WI38 (cell line): ENCODE results near the gene TRIO.

ENCODE experiments used
- H3K4me3 ChIP-seq: 2 replicates; pipeline ENCODE4 v1.5.1; 2011; ENCODE audit warnings: low read depth, mild to moderate bottlenecking, control low read depth, low read length
- TF ChIP-seq, protein P1 (sequence below): IDR thresholded peaks from 2 replicates; pipeline ENCODE4 v1.5.1; 2012; ENCODE audit warnings: low read depth, mild to moderate bottlenecking, control low read depth, low read length

Gene TRIO

DNA sequence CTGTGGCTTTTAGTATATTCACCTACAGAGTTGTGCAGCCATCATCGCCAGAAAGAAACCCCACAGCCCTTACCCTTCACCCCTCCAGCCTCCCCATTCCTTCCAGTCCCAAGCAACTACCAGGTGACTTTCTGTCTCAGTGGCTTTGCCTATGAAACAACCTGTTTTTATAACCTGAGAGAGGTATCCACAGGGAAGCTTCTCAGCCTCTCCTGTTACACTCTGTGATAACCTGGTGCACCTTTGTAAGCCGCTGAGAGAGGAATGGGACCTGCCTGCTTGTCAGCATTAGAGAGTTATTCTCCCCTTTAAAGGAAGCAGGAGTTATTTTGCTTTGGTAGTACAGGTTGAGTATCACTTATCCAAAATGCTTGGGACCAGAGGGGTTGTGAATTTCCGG is 93.6 kb downstream of the TRIO start:
- TF ChIP-seq, protein P1, sequence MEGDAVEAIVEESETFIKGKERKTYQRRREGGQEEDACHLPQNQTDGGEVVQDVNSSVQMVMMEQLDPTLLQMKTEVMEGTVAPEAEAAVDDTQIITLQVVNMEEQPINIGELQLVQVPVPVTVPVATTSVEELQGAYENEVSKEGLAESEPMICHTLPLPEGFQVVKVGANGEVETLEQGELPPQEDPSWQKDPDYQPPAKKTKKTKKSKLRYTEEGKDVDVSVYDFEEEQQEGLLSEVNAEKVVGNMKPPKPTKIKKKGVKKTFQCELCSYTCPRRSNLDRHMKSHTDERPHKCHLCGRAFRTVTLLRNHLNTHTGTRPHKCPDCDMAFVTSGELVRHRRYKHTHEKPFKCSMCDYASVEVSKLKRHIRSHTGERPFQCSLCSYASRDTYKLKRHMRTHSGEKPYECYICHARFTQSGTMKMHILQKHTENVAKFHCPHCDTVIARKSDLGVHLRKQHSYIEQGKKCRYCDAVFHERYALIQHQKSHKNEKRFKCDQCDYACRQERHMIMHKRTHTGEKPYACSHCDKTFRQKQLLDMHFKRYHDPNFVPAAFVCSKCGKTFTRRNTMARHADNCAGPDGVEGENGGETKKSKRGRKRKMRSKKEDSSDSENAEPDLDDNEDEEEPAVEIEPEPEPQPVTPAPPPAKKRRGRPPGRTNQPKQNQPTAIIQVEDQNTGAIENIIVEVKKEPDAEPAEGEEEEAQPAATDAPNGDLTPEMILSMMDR: no peak
- H3K4me3 ChIP-seq: no peak overlapping the region

DNA sequence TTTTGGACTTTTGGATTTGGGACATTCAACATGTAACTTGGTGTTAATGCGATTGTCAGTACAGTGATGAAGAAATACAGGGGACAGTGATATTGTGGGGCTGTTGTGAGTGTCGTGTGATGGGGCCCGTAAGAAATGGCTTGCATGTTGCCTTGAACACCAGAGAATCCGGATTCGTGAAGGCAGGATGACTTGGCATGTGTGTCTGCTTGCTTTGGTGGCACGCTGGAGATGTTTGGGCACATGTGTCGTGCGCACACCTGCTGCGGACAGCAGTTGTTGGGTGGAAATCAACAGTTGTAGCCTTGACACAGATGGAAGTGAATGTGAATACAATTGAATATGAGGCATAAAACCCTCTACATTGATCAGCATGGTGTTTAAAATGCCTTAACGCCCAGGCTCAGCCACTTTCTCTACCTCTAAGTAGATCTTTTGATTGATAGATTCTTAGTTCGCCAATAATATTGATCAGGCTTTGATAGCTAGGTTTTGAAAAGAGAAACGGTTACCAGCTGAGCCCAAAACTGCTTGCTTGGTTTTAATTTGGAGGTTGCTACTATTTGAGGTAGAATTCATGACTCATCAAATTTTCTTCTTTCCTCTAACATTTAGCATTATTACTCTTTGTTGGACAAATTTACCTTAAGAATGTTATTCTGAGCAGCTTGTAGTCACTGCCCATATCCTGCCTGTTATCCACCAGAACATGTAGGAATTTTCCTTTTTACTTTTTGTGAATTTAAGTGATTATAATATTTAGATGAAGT is 94.4 kb downstream of the TRIO start:
- TF ChIP-seq, protein P1: no peak
- H3K4me3 ChIP-seq: no peak overlapping the region

DNA sequence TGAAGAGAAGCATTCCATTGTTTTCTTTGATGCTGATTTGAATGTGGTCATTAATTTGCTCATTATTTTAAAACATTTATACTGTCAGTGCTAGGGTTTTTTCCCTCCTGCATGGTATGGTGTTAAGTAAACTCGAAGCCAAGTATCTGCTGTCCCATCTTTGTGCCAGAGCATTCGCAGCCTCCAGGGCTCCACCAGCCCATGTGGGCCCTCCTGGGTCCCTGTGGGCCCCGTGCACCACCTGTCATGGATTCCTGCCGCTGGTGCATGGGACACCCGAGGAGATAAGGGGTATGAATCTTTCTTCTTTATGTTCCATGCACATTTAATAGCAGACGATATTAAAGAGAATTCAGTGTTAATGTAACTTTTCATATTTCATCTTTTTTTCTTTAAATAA is 95.1 kb downstream of the TRIO start:
- H3K4me3 ChIP-seq: no peak overlapping the region
- TF ChIP-seq, protein P1: no peak

DNA sequence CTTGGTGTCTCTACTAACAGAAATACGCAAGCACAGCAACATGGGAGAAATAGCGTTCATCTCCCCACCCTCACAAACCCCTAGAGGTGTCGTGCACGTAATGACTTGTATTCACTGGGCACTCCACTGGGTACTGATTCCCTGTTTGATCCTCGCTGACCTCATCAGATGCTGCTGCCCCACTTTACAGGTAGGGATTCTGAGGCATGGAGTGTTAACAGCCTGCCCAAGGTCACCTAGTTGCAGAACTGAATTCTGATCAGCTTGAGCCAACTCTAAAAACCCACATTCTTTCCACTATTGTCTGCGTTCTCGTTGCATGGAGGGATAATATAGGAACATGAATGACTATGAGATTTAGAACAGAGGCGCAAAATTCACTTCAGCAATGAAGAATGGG is 96.3 kb downstream of the TRIO start:
- H3K4me3 ChIP-seq: no peak overlapping the region
- TF ChIP-seq, protein P1: no peak

DNA sequence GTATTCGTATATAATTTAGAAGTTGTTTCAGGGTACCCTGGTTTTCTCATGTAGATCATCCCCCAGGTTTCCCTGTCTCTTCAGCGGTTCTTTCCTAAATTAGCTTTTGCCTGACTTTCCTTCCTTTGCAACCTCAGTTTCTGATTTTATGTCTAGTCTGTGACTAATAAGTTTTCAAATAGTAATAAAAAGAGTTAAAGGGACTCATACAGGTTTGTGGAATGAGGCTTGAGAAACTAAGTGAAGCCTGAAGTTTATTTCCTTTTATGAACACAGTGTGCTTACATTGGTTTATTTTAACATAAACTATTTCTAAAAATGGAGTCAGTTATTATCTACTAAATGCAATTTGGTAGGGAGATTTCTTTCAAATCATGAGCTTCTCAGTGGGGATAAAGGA is 96.8 kb downstream of the TRIO start:
- no peak overlapping the region for H3K4me3 ChIP-seq
- TF ChIP-seq, protein P1: no peak

DNA sequence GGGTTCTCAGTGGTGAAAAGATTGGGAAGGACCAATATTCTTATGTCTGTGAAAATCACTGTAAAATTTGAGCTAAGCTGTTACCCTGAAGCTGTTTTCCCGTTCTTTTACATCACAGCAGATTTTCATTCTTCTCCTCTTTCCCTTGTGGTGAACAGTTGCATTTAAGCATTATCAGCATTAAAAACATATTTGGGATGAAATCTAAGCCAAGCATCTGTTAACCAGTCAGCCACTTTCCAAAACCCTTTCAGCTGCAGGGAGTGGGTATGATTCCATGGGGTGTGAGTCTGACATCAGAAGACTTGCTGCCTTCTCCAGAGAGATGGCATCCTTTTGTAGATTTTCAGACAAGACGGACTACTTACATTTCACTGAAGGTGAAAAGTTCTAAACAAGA is 97.2 kb downstream of the TRIO start:
- TF ChIP-seq, protein P1: no peak
- H3K4me3 ChIP-seq: no peak overlapping the region

DNA sequence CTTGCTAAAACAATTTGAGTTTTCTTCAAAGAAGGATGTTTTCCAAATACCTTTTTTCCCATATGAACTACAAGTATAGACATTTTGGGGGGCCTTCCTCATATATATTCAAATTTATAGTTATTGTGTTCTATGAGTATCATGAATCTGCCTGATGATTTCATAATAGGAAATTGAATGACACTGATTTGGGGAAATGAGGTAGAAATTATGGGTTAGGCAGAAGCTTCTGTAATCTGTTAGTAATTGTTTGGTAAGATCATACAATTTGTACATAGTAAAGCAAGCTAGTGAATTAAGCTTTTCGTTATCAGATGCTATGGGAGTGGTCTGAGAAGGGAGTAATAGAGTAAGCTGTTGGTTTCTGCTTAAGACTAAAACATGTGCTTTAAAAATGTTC is 98.0 kb downstream of the TRIO start:
- TF ChIP-seq, protein P1: no peak
- H3K4me3 ChIP-seq: no peak overlapping the region
